IPS-NIHi7 (cell line): ENCODE data around the gene HSF5.

Experiments
- DNase-seq: peaks from one replicate; pipeline ENCODE4 v3.0.0; 2012; ENCODE audit warnings: mixed read lengths; ENCODE audit errors: extremely low spot score

HSF5 gene

GRCh38 chr17:58386708-58387107 is 101.5 kb downstream of the HSF5 start:
- no peak for DNase-seq

GRCh38 chr17:58385359-58385899 is 102.8 kb downstream of the HSF5 start:
- DNase-seq = no peak

GRCh38 chr17:58384897-58385296 is 103.3 kb downstream of the HSF5 start:
- DNase-seq = no peak

- no peak for DNase-seq
Observed at GRCh38 chr17:58383892-58384462, 104.2 kb downstream of the HSF5 start.

- DNase-seq = no peak
Observed at GRCh38 chr17:58382872-58383242, 105.4 kb downstream of the HSF5 start.

- no peak for DNase-seq
Observed at GRCh38 chr17:58382108-58382871, 105.9 kb downstream of the HSF5 start.

- no peak for DNase-seq
Observed at GRCh38 chr17:58381124-58382035, 106.8 kb downstream of the HSF5 start.

GRCh38 chr17:58380207-58381123 is 107.7 kb downstream of the HSF5 start:
- DNase-seq = no peak

GRCh38 chr17:58379511-58379824 is 108.7 kb downstream of the HSF5 start:
- no peak for DNase-seq

GRCh38 chr17:58378733-58379510 is 109.3 kb downstream of the HSF5 start:
- no peak for DNase-seq

- DNase-seq = no peak
Observed at GRCh38 chr17:58377661-58378060, 110.5 kb downstream of the HSF5 start.

GRCh38 chr17:58377093-58377601 is 111.1 kb downstream of the HSF5 start:
- DNase-seq = no peak

- no peak for DNase-seq
Observed at GRCh38 chr17:58376472-58377000, 111.7 kb downstream of the HSF5 start.

GRCh38 chr17:58375811-58376210 is 112.4 kb downstream of the HSF5 start:
- peak; percentile 45 for DNase-seq

- no peak for DNase-seq
Observed at GRCh38 chr17:58375256-58375655, 113.0 kb downstream of the HSF5 start.

GRCh38 chr17:58373923-58374322 is 114.3 kb downstream of the HSF5 start:
- DNase-seq = no peak

- DNase-seq = no peak
Observed at GRCh38 chr17:58373003-58373402, 115.2 kb downstream of the HSF5 start.

GRCh38 chr17:58371300-58371950 is 116.8 kb downstream of the HSF5 start:
- no peak for DNase-seq

- DNase-seq = no peak
Observed at GRCh38 chr17:58370716-58371115, 117.5 kb downstream of the HSF5 start.

- no peak for DNase-seq
Observed at GRCh38 chr17:58370309-58370708, 117.9 kb downstream of the HSF5 start.
